HG03060 (cell line): ENCODE measurements around the gene USP9X.
"Not testable (repeated sequence)": the region's sequence is repeated elsewhere in the genome, so short reads cannot be mapped to it uniquely, and the experiment has no call there.

Experiments used
- ATAC-seq: cut with Tn5 transposase; IDR thresholded peaks from one replicate; pipeline ENCODE4 v1.9.1; 2021; ENCODE audit warnings: low read depth, moderate number of reproducible peaks; ENCODE audit not compliant: unreplicated experiment

The USP9X gene

GRCh38 chrX:41265615-41266014, 180.4 kb downstream of the USP9X start:
- ATAC-seq, result no peak

GRCh38 chrX:41273638-41274037, 188.4 kb downstream of the USP9X start:
- ATAC-seq, result no peak

DNA sequence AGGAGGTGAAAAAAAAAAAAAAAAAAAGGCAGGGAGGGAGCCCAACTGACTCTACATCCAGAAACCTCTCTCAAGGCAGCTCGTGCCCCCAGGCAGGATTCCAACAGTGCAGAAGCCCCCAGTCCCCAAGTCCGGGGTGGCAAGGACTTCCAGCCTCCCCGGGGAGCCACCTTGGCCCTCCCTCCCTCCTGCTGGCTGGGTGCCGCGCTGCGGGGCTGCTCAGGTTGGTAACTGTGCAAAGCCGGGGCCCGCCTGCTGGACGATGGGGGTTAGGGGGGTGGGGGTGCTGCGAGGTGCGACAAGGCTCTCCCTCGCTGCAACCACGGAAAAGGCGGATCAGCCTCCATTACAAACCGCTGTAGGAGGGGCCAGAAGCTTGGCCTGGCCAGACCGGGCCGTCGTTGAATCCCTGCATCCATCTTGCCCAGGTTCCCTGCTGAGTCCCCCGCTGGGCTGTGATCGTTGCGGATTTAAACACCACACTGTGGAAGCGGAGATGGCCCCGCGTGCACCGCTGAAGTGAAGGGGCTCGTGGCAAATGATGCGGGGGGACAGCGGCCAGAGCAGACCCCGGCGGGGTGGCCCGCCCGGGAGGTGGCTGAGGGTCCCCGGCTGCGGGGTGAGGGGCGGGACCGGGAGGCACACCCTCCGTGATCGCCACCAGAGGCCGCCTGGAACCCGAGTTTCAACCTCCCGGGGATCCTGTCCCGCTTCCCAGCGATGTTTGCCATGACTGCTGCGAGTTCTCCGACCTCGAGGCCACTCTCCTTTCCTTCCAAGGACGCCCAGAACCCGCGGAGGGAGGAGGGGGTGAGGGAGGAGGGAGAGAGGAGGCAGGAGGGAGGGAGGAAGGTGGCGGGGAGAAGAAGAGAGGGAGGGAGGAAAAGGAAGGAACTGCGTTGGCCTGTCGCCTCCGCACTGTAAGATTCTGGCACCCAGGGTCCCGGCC, 190.7 kb downstream of the USP9X start:
- ATAC-seq, result no peak

- ATAC-seq, result no peak
These were observed 191.6 kb downstream of the USP9X start for GRCh38 chrX:41276661-41277506.

GRCh38 chrX:41282307-41282706, 197.1 kb downstream of the USP9X start:
- not testable (repeated sequence) for ATAC-seq

DNA sequence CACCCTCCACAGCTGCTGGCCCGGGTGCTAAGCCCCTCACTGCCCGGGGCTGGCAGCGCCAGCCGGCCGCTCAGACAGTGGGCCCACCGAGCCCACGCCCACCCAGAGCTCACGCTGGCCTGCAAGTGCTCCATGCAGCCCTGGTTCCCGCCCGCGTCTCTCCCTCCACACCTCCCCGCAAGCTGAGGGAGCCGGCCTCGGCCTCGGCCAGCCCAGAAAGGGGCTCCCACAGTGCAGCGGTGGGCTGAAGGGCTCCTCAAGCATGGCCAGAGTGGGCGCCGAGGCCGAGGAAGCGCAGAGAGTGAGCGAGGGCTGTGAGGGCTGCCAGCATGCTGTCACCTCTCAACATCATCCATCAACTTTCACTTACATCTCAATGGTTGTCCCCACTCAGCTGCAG, 200.7 kb downstream of the USP9X start:
- not testable (repeated sequence) for ATAC-seq
